GM18507 (cell line): ENCODE measurements around the gene RABL3.
"Not testable (repeated sequence)": the region's sequence is repeated elsewhere in the genome, so short reads cannot be mapped to it uniquely, and the experiment has no call there.

Source experiments
- DNase-seq: peaks from one replicate; pipeline ENCODE4 v3.0.0; 2011; ENCODE audit warnings: low read depth; ENCODE audit not compliant: insufficient read length; ENCODE audit errors: extremely low spot score
- FAIRE-seq: peaks from 2 replicates; lab custom pipeline; 2011; peaks lifted over from hg19 to GRCh38; lab: Jason Lieb, UNC

The RABL3 gene, protein sequence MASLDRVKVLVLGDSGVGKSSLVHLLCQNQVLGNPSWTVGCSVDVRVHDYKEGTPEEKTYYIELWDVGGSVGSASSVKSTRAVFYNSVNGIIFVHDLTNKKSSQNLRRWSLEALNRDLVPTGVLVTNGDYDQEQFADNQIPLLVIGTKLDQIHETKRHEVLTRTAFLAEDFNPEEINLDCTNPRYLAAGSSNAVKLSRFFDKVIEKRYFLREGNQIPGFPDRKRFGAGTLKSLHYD

DNA sequence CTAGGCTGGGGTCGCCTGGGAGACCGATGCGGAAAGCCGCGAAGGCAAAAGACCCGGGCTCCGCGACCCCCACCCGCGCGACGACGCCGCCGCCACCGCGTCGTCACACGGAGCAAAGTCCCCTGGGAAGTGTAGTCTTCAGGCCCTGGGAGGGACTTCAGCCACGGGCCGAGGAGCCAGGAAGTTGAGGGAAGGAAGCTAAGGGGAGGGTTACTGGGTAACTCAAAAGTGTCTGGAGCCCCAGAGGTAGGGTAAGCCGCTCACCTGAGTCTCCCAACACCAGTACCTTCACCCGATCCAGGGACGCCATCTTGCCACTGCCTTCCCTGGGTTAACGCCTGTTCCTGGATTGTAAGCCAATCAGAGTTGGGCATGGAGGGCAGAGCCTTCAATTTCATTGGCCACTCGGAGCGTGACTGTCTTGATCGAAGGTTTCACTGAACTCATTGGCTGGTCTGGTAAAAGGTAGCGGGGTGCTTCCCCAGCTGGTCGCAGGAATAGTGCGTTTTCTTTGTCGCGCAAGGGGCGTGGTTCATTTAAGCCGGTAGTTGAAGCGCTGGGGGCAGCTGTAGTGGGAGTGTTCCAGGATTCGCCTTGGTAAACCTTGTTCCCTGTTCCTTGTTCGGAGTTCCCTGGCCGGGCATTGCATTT is at the start of gene RABL3, which contains the start of gene GTF2E1:
Gene RABL3, minus strand, starts transcription at position 319 of the 651 bp plus-strand sequence. Its CDS starts 9 bp downstream, at position 310.
Gene GTF2E1, plus strand, starts transcription at position 547 of the 651 bp plus-strand sequence. CDS start 7,809 bp downstream, outside the sequence.
- FAIRE-seq (peak; percentile 100), DNase-seq (peak; percentile 91)

DNA sequence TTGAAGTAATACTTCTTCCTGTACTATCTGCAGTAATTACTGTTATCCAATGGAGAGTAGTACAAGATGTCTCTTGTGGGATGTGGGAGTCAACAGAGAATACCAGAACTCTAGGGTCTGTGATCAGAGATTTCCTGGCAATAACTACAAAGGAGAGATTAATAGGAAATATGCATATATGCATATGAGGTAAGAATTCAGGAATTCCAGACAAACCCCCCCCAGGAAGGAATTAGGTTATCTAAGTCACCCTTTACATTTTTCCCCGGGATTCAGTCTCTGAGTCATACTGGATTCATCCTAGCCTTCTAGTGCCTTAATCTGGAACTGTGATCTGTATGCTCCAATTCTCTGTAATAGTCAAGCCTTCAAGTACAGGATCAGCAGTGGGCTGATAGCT is 49.6 kb upstream of the RABL3 start:
- no peak for FAIRE-seq
- no peak for DNase-seq

DNA sequence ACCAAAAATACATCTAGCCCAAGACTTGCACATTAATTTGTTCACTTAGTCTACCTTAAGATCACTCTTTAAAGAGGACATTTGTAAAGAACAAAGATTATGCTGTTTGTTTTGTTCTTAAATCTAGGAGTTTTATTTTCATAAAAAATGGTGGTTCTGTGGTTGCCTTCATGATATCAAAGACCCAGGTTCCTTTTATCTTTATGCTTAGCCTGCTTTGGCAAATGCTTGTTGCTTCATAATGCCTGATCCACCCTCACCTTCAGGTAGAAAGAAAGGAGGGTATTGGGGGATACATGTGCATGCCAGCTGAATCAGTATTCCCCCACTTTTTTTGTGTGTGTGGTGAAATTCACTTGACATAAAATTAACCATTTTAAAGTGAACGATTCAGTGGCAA is 48.7 kb upstream of the RABL3 start:
- DNase-seq (no peak), FAIRE-seq (no peak)

DNA sequence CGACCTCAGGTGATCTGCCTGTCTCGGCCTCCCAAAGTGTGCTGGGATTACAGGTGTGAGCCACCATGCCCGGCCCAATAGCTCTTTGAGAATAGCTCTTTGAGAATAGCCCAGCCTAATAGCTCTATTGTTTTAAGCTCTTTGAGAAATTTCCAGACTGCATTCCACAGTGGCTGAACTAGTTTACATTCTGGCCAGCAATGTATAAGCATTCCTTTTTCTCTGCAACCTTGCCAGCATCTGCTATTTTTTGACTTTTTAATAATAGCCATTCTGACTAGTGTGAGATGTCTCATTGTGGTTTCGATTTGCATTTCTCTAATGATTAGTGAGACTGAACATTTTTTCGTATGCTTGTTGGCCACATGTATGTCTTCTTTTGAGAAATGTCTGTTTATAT is 43.5 kb upstream of the RABL3 start:
- DNase-seq, result not testable (repeated sequence)
- peak; percentile 87 for FAIRE-seq

DNA sequence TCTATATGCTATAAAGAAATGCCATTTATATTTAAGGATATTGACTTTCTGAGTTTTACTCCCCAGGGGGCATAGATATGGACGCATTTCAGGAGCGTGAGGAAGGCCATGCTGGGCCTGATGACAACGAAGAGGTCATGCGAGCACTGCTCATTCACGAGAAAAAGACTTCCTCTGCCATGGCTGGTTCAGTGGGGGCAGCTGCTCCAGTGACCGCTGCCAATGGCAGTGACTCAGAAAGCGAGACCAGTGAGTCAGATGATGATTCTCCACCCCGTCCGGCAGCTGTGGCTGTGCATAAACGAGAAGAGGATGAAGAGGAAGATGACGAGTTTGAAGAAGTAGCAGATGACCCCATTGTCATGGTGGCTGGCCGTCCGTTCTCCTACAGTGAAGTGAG is 38.7 kb upstream of the RABL3 start:
- DNase-seq (peak; percentile 25), FAIRE-seq (peak; percentile 93)

DNA sequence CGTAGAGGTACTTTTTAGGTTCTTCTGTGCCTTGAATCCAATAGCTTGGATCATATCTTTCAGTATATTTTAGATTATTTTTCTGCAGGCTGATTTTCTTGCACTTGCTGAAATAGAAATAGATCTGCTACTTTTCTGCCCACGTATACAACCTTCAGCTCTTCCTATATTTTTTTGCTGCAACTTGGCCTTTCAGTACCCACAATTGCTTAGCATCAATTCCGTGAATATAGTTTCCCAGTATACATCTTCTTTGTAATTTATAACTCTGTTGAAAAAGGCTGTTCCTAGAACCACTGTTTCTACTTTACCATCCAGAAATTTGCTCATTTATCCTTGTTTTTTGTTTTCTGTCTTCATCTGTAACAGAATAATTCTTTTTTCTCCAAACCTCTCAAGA is 36.5 kb upstream of the RABL3 start:
- no peak for DNase-seq
- FAIRE-seq, result no peak

DNA sequence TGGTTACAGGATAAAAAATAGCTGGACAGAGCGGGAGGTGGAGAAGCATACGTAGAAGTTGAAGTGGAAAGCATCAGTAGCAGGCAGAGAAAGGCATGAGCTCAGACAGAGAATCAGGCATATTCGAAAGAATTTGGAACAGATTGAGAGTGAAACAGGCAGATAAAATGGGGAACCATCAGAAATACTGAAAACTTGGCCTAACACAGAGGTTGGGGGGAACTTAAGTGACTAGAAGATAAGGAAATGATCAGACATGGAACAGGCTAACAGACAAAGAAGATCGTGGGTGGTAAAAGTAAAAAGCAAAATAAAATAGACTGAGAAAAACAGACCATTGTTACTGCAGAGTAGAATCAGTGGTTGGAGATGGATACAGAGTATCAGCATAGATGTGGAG is 33.1 kb upstream of the RABL3 start:
- DNase-seq, result no peak
- peak; percentile 24 for FAIRE-seq

DNA sequence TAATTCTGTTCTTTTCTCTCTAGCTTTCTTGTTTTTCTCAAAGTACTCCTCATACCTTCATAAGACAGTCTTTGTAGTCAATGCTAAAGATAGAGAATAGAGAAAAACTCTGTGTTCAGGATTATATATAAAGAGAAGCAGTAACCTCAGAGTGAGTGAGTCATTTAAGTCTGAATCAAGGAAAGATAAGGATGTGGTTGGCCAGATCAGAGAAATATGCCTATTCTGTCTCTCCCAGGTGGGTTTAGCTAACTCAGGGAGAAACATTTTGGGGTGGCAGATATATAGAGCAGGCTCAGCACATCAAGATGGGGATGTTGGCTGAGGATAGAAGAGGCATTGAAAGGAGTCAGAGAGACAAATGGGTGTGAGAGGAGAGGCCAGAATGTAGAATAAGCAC is 31.6 kb upstream of the RABL3 start:
- no peak for FAIRE-seq
- DNase-seq, result no peak

DNA sequence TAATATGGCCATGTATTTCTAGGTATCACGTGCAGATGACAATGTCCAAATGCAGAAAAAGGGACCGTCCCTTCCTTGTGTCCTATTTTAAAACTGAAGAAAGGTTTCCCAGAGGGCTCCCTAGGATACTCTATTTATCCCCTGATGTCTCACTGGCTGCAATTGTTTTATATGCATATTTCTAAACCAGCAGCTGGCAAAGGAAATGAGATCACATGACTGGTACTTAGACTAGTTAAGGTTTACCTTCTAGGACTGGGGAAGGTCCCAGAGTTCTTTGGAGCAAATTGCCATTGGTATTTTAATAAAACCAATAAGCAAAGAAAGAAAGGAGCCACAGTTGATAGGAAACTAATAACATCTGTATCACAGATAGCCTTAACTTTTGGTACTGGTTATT is 29.8 kb upstream of the RABL3 start:
- FAIRE-seq, result no peak

DNA sequence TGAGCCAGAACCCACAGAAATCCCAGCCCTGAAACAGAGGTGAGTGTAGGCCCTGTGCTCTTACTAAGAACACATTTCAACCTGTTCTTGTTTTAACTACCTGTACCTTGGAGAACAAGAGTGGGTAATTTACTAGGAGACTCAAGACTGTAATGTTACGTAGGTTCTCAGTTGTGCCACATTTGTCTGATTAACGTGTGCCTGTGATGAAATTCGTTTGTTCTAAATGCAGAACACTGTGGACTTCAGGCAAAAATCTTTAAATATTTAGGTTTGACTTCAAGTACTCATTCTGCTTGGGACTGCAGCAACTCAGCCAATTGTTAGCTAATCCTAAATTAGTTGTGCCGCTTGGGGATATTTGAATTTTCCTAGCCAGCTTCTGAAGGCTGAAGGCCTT is 28.6 kb upstream of the RABL3 start:
- FAIRE-seq, result peak; percentile 15
- DNase-seq, result no peak

More for the DNA sequence above, 29.8 kb upstream of the RABL3 start:
- DNase-seq, result no peak

DNA sequence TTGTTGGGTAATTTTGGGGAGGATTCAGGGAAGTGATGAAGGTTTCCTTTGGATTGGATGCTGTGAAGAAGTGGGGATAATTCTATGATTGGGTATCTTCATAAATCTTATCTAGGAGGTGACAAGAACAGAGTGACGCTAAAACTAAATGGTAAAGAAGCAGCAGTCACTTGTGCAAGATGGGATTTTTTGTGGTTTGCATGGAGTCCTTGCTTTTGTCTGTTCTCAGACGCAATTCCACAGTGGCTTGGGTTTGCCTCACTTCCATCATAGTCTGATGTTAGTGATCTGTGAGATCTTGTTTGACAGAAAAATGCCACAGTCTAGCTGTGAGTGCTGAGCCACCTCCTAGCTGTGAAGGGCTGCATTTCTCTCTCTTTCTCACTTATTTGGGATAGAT is 27.1 kb upstream of the RABL3 start:
- no peak for FAIRE-seq
- DNase-seq, result no peak

DNA sequence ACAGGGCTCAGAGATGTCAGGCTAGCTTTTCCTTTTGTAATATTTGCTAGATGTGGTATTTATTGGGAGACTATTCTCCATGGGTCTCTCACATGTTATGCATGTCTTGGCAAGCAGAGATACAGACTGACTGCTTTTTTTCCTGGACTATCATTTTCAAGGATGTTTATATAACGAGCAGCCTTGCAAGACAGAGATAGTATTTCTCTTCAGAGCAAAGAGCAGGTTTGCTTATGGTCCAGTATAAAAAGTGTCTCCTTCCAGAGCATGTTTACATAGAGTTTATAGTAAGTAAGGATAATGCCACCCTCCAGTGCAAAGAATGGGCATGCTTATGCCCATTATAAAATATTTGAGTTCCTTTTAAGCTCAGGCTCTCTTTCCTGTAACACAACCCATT is 24.8 kb upstream of the RABL3 start:
- no peak for FAIRE-seq
- no peak for DNase-seq

DNA sequence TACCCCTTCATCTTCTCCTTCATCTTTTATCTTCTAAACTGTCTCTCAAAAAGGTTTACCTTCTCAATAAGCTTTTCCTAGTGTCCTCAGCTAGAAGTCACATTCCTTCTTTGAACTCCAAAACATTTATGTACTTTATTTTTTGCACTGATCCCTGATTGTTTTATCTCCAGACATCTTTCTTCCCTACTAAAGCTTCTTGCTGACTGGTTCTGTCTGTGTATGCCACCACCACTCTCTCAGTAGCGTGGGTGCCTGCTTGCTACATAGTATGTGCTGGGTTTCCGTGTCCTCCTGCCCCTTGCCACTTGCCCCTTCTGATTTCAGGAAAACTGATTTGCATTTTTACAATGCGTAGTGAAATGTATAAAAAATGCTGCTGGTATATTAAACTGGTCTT is 24.3 kb upstream of the RABL3 start:
- DNase-seq (no peak), FAIRE-seq (no peak)

DNA sequence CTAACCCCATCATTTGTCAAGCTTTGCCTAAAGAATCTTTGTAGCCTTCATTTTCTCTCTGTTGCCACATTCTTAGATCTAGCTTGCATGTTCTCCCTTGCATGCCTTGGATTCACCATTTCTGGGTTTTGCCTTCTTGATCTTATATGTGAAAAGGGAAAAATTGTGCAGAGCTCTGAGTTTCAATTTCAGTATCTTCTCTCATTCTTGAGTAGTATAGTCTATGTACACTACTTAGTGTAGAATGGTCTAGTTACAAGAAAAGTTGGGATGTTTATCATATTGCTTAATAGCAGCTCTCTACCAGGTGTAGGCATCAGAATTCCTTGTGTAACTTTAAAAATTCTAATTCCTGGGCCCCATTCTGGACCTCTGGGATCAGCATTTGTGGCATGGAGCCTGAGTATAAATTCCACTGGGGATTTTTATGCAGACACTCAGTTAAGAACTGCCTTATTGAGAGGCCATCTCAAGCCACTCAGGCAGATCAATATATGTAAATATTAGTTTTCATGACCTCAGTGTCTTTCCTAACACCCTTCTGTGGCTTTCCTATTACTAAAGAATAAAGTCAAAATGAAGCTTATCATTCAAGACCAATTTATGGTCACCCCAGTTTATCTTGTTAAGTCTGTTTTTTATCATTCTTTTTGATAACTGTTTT is 23.6 kb upstream of the RABL3 start:
- FAIRE-seq, result peak; percentile 78
- no peak for DNase-seq

DNA sequence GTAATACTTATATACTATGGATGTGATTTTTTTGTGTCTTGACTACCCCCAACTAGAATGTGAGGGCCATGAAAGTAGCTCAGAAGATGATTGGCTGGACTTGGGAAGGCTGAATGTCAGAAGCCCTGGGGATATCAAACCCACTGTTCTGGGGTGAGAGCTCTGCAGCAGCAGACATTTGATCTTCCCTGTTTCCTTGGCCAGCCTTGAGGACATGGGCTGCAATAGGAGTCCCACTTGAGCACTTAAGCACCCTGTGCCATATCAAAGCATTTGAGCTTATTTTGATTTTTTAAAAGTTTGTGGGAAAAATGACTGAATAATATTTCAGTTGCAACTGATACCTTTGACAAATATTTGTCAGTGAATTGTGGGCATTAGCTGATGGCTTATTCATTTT is 21.9 kb upstream of the RABL3 start:
- DNase-seq, result no peak
- FAIRE-seq, result peak; percentile 35

DNA sequence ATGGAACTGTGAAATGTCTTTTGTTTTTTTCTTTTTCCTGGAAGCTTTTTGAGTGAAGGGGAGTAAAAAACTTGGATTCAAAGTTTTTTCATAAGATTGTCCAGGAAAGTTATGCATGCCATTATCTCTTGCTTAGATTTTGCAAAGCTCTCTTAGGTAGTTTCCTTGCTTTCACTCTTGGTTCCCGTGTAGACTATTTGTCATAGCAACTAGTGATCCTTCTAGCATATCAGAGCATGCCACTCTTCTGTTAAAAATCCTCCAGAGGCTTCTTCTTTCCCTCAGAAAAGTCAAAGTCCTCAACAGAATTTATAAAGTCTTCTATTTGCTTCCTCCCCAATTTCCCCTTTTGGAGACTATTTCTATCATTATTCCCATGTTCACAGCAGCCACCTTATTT is 21.3 kb upstream of the RABL3 start:
- DNase-seq, result no peak
- FAIRE-seq, result peak; percentile 36

DNA sequence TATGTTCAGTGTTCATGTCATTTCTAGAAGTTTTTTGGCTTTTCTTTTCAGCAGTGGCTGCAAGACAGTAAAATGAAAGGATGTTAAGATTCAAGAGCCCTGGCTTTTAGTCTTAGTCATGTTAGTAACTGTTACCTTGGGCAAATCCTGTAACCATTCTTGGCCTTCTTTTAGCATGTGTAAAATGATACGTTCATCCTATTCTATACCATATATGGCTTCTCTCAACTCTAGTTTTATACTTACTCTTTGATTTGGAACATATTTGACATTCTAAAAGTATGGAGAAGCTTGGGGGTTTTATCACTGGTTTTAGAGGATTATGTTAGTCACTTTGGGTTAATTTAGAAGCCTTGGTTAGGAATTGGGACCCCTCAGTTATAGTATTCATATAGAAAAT is 20.3 kb upstream of the RABL3 start:
- no peak for FAIRE-seq
- no peak for DNase-seq

DNA sequence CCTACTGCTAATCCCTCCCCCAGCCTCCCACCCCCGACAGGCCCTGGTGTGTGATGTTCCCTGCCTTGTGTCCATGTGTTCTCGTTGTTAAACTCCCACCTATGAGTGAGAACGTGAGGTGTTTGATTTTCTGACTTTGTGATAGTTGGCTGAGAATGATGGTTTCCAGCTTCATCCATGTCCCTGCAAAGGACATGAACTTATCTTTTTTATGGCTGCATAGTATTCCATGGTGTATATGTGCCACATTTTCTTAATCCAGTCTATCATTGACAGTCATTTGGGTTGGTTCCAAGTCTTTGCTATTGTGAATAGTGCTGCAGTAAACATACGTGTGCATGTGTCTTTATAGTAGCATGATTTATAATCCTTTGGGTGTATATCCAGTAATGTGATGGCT is 16.2 kb upstream of the RABL3 start:
- not testable (repeated sequence) for DNase-seq, FAIRE-seq

DNA sequence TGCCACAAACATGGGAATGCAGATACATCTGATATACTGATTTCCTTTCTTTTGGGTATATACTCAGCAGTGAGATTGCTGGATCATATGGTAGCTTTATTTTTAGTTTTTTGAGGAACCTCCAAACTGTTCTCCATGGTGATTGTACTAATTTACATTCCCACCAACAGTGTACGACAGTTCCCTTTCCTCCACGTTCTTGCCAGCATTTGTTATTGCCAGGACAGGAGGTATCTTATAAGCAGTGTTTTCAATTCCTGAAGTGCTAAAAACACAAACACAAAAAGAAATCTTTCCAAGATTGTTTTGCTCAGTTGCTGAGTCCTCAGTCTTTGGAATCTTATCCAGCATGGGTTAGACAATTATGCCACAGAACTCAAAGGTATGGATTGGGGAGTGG is 13.7 kb upstream of the RABL3 start:
- DNase-seq (no peak), FAIRE-seq (no peak)

DNA sequence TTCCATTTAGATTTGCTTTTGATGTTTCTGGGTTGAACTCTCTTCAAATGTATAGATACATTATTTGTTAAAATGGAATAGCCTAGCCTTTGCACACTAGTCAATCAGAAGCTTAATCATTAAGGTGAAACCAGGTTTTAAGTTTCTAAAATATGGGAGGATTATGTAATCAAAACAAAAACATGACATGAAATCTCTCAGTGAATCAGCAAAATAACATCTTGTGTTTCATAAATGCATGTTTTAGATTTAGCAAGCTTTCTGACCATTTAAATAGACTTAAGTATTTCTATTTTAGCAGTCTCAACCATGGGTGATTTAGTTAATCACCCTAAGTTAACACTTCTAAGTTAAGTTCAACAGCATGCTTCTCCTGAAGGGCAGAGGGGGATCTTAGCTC is 11.5 kb upstream of the RABL3 start:
- FAIRE-seq (no peak), DNase-seq (no peak)

DNA sequence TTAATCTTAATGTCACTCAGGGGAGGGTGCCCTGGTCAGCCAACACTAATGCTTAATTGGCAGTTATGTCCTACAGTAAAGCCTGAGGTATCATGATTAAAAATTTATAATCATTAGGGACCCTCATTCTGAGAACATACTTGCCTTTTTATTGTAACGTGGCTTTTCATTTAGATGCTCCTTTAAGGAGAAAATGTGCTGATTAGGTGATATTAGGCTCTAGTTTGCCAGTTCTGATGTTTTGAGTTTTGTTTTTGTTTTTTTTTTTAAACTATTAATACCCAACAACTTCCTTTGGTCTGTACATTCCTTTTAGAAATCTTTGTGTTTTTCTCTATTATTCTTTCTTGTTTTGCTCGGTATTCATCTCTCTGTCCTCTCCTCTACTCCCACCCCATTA is 10.5 kb upstream of the RABL3 start:
- no peak for DNase-seq
- no peak for FAIRE-seq
